ENCODE data around the gene MAP3K20. TPM values are rescaled to one million over a fixed set of nuclear protein-coding genes. Genes with fewer than 3 reads are reported as not detected.

The MAP3K20 gene
- total RNA-seq, 1 donor from 2014 or later: 18.0 TPM

DNA sequence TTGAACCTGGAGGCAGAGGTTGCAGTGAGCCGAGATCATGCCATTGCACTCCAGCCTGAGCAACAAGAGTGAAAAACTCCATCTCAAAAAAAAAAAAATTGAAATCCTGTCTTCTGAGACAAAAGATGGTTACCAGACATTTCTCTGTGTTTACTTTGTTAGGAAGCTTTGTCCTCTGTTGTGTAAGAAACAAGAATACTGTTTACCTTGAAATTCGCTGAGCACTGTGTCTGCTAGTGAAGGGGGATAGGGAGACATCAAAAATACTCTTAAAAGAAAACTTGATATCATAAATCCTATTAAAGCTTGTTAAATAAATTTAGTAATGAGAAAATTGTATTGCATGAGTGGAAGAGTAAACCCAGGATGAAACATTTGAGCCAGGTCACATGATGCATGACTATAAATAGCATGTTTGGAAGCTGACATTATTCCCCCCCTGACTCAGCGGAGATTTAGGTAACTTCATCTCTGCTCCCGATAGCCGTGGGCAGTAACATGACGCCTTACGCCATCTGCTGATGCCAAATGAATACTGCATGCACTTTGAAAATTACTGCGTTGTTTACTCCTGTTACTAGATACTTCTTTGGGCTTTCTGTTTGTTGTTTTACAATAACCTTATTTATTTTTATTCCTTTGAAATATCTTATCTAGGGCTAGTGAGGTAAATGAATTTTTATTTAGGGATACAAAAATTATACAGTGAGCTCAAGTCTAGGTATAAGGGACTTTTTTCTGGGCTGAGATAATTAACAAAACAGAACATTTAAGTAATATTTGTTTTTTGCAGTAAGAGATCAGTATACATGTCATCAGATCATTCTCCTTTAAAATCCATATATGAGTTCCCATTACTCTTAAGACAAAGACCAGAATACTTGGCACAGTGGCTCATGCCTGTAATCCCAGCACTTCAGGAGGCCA lies 134.9 kb downstream of the MAP3K20 start:
- H3K4me3 ChIP-seq: no peak overlapping the region
- no peak overlapping the region for H2AFZ ChIP-seq (replicated peaks)
- no peak overlapping the region for H3K4me2 ChIP-seq
- no peaks in the 10 kb centered on the region for H3K4me1 ChIP-seq
- H3K27me3 ChIP-seq: no peaks in the 10 kb centered on the region
- peak; percentile 76 for DNase-seq (ENCODE audit: low spot score)
- H3K9me3 ChIP-seq (ENCODE audit: low read depth): no peaks in the 10 kb centered on the region
- no peak for TF ChIP-seq EZH2 (IDR thresholded peaks at IDR 0.05)
- TF ChIP-seq, protein P1, sequence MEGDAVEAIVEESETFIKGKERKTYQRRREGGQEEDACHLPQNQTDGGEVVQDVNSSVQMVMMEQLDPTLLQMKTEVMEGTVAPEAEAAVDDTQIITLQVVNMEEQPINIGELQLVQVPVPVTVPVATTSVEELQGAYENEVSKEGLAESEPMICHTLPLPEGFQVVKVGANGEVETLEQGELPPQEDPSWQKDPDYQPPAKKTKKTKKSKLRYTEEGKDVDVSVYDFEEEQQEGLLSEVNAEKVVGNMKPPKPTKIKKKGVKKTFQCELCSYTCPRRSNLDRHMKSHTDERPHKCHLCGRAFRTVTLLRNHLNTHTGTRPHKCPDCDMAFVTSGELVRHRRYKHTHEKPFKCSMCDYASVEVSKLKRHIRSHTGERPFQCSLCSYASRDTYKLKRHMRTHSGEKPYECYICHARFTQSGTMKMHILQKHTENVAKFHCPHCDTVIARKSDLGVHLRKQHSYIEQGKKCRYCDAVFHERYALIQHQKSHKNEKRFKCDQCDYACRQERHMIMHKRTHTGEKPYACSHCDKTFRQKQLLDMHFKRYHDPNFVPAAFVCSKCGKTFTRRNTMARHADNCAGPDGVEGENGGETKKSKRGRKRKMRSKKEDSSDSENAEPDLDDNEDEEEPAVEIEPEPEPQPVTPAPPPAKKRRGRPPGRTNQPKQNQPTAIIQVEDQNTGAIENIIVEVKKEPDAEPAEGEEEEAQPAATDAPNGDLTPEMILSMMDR (IDR thresholded peaks at IDR 0.05): peak; percentile 85
- TF ChIP-seq EZH2phosphoT487 (IDR thresholded peaks at IDR 0.05): no peak
- no peaks in the 10 kb centered on the region for H3F3A ChIP-seq (ENCODE audit: low read depth)
- no peaks in the 10 kb centered on the region for H3K79me2 ChIP-seq (ENCODE audit: low read depth)
- Mint-ChIP-seq H3K27me3 (ENCODE audit: insufficient read depth, low read depth) (no peaks in the 10 kb centered on the region), H3K36me3 (peaks cover 1% of the 10 kb centered on the region), H3K27ac (no peak overlapping the region), H3K9me3 (no peaks in the 10 kb centered on the region), H3K4me1 (peaks cover 3% of the 10 kb centered on the region), H3K4me3 (no peak overlapping the region)
- H3K9ac ChIP-seq: no peak overlapping the region
- no peaks in the 10 kb centered on the region for H3K36me3 ChIP-seq
- no peak overlapping the region for H3K27ac ChIP-seq
- H4K20me1 ChIP-seq (ENCODE audit: low read depth): no peaks in the 10 kb centered on the region

DNA sequence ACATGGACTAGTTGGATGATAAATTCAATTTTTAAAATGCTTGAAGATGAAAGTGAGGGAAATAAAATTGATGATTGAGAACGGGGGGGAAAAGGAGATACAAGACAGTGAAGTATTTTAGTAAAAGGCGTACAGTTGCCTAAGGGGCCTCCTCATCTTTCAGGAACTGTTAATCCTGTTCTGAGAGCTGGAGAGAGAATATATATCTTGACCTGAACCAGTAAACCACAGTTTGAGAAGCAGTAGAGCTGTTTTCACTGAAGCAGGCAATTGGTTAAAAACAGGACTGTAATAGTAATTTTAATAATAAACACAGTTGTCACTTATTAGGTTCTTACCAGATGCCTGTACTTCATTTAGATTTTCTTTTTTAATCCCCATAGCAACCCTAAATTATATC lies 137.5 kb downstream of the MAP3K20 start:
- DNase-seq (ENCODE audit: low spot score): no peak
- H3K4me1 Mint-ChIP-seq: peaks cover 17% of the 10 kb centered on the region
- H3K4me1 ChIP-seq: peaks cover 9% of the 10 kb centered on the region
- no peaks in the 10 kb centered on the region for H3K27me3 ChIP-seq
- H3F3A ChIP-seq (ENCODE audit: low read depth): peaks cover 5% of the 10 kb centered on the region
- H3K9ac ChIP-seq: no peak overlapping the region
- no peak overlapping the region for H3K4me2 ChIP-seq
- no peaks in the 10 kb centered on the region for H4K20me1 ChIP-seq (ENCODE audit: low read depth)
- H3K4me3 Mint-ChIP-seq: no peak overlapping the region
- H3K4me3 ChIP-seq: no peak overlapping the region
- H3K9me3 Mint-ChIP-seq: no peaks in the 10 kb centered on the region
- peaks cover 1% of the 10 kb centered on the region for H3K36me3 Mint-ChIP-seq
- H3K27me3 Mint-ChIP-seq (ENCODE audit: insufficient read depth, low read depth): peaks cover 3% of the 10 kb centered on the region
- TF ChIP-seq EZH2 (IDR thresholded peaks at IDR 0.05) (no peak), EZH2phosphoT487 (IDR thresholded peaks at IDR 0.05) (no peak)
- TF ChIP-seq, protein P1 (IDR thresholded peaks at IDR 0.05): no peak
- H3K9me3 ChIP-seq (ENCODE audit: low read depth): no peaks in the 10 kb centered on the region
- H2AFZ ChIP-seq (replicated peaks): no peak overlapping the region
- no peak overlapping the region for H3K27ac Mint-ChIP-seq
- no peaks in the 10 kb centered on the region for H3K36me3 ChIP-seq
- H3K79me2 ChIP-seq (ENCODE audit: low read depth): no peaks in the 10 kb centered on the region
- H3K27ac ChIP-seq: no peak overlapping the region

- Mint-ChIP-seq H3K4me3 (no peak overlapping the region), H3K27me3 (ENCODE audit: insufficient read depth, low read depth) (peaks cover 4% of the 10 kb centered on the region), H3K27ac (no peak overlapping the region), H3K4me1 (peaks cover 26% of the 10 kb centered on the region), H3K36me3 (peaks cover 1% of the 10 kb centered on the region), H3K9me3 (no peaks in the 10 kb centered on the region)
- Histone ChIP-seq H3K9ac (no peak overlapping the region), H3K27me3 (no peaks in the 10 kb centered on the region), H3K36me3 (no peaks in the 10 kb centered on the region), H3K4me1 (peaks cover 19% of the 10 kb centered on the region), H3K4me2 (no peak overlapping the region), H3K79me2 (ENCODE audit: low read depth) (no peaks in the 10 kb centered on the region), H2AFZ (replicated peaks) (no peak overlapping the region), H3F3A (ENCODE audit: low read depth) (peaks cover 13% of the 10 kb centered on the region), H4K20me1 (ENCODE audit: low read depth) (no peaks in the 10 kb centered on the region), H3K9me3 (ENCODE audit: low read depth) (no peaks in the 10 kb centered on the region), H3K4me3 (no peak overlapping the region), H3K27ac (no peak overlapping the region)
- TF ChIP-seq EZH2phosphoT487 (IDR thresholded peaks at IDR 0.05) (no peak), EZH2 (IDR thresholded peaks at IDR 0.05) (no peak)
- TF ChIP-seq, protein P1 (IDR thresholded peaks at IDR 0.05): no peak
- no peak for DNase-seq (ENCODE audit: low spot score)
Measured at GRCh38 chr2:173214213-173214612, 138.6 kb downstream of the MAP3K20 start.

Data from neural progenitor cell (in vitro differentiated cells).